GM15510 (cell line): ENCODE data around the gene TST.

Experiments used
- POLR2A ChIP-seq: IDR thresholded peaks from 3 replicates; pipeline ENCODE4 v1.6.1; 2011; ENCODE audit warnings: borderline replicate concordance; ENCODE audit not compliant: insufficient read length; ENCODE audit errors: extremely low read depth

The TST gene

DNA sequence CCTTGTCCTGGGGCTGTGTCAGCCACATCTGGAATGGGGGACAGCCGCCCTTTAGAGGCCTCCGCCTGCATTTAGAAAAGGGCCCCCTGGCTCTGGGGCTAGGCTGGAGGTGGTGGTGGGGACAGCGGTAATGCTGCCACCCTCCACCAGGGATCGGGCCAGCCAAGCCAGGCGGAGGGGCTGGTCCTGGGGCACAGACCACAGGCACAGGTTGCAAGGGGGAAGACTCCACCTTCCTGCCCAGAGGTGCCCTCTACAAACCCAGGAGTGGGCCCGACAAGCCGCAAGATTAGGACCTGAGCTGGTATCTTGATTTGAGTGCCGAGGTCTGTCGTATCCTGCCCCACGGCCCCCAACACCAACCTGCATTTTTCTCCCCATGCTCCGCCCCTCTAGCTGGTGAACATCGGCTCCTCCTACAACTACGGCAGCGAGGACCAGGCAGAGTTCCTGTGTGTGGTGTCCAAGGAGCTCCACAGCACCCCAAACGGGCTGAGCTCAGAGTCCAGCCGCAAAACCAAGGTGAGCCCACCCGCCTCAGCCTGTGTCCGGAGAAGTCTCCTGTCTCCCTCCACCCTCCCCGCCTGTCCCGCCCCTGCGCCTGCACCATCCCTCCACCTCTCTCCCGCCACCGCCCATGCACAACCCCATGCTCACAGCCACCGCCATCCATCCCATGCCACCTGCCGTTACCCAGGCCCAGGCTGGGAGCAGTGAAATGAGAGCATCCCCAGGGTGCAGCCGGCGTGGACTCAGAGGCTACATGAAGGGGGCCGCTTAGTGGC, 39.9 kb upstream of the TST start:
- no peak for TF ChIP-seq POLR2A

DNA sequence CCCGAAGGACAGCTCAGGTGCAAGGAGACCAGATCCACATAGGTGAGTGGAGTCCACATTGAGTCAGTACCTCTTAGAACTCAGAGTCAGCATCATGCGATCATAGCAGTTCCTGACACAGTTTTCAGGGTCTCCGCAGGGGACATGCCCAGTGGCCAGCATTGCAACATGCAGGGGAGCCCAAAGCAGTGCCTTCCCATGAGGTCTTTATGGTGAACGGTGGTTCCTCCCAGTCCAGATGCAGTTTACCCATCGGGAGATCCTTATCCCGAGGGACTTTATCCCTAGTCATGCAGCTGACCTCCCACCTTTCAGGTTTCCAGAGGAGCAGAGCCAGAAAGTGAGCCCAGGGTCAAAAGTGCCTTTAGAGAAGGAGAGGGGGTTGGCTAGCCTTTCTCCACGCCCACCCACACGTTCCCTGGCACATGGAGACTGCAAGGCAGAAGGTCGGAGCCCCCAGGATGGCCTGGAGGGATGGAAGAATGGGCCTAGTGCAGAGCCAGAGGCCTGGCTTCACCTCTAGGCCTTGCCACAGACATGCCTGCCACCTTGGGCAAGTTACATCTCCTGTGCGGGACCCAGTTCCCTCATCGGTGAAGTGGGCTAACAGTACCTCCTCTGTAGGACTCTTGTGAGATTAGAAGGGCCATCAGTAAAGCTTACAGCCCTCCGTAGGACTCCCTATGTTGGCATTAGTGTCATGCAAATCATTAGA, 38.7 kb upstream of the TST start:
- TF ChIP-seq POLR2A = no peak

DNA sequence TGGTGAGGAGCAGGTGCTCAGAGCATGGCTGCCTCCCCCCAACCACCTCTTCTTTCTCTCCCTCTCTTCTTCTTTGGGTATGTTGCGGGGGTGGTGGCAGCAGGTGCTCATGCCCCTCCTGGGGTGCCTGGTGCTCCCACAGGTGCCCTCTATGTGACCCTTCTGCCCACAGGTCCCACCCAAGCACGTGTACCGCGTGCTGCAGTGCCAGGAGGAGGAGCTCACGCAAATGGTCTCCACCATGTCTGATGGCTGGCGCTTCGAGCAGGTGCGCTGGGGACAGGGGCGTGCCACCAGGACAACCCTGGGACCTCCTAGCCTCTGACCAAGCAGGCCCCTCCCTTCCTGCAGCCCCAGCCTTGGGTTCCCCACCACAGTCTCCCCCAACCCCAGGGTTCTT, 38.0 kb upstream of the TST start:
- no peak for TF ChIP-seq POLR2A

DNA sequence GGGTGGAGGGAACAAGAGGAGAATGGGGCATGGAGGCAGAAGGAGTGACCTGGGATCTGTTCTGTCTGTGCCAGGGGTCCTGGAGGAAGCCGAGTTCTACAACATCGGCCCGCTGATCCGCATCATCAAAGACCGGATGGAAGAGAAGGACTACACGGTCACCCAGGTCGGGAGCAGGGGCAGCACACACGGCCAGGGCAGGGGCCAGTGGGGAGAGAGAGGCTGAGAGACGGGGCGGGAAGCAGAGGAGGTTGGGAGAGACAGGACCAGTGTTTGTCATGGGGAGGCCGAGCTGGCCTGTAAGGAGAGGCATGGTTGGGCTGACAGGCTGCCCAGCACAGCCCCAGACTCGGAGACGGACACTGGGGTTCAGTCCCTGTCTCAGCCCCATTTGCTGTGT, 37.0 kb upstream of the TST start:
- no peak for TF ChIP-seq POLR2A

DNA sequence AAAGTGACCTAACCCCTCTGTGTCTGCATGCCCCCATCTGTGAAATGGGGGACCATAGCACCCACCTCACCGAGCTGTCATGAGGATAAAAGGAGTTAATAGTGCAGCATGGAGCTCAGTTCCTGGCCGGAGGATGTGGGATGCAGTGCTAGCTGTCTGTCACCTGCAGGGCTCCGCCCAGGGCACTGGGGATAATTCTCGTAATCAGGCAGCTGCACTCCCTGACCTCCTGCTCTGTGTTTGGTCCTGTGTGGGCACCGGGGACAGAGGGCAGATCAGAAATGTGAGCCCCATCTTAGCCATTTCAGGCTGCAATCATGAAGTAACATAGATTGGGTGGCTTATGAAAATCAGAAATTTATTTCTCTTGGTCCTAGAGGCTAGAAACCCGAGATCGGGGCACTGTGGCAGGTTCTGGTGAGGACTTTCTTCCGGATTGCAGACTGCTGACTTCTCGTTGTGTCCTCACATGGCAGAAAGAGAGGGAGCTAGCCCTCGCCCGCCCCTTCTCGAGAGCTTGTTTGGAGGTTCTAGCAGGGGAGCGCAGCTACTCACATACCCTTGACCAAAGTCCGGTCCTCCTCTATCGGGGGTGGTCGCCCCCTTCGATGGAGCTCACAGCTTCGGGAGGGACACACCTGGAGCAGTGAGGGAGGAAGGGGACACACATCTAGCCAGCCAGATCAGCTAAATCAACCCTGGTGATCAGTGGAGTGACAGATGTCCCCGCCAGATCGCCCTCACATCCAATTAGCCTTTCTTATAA, 35.5 kb upstream of the TST start:
- TF ChIP-seq POLR2A = no peak

DNA sequence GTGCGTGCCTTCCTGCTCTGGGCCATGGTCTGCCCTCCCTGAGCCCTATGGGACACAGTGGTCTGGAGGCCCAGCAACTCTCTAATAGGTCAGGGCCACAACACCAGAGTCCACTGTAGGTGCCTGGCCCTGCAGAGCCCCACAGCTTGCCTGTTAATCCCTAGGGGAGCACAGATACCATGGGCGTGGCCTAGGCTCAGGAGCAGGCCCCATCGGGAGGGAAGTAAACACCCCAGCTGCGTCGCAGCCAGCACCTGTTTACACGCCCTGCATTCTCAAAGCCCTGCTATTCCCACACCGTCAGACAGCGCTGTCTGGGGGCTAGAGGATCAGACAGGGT, 34.8 kb upstream of the TST start:
- TF ChIP-seq POLR2A = no peak

DNA sequence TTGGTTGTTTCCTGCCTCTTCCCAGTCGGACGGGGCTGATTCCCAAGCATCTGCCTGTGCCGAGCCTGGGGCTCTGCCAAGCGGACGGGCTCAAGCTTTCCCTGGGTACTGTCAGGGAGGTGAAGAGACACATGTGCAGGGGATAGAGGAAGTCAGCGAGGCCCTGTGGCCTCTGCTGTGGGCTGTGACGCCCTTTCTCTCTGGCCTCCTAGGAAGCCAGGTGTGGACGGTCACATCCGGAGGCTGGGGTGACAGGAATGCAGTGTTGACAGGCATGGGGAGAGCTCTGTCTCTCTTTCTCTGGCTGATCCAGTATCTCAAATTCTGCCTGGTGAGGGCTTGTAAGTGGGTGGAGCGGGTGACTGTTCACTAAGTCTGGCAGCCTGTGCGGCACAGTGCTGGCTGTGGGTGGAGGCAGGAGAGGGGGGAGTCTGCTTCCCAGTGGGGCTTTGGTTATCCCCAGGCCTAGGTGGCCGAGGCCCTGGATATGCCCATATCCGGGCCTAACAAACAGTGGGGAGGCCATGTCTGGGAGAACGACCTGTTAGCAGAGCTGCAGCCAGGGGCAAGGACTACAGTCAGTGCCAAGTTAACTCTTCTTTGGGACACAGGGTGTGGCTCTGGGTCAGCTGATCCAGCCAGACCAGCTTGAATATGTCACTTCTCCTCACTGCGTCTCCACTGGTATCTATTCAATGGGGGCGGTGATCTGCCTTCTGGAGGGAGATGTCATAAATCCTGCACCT, 34.2 kb upstream of the TST start:
- no peak for TF ChIP-seq POLR2A

DNA sequence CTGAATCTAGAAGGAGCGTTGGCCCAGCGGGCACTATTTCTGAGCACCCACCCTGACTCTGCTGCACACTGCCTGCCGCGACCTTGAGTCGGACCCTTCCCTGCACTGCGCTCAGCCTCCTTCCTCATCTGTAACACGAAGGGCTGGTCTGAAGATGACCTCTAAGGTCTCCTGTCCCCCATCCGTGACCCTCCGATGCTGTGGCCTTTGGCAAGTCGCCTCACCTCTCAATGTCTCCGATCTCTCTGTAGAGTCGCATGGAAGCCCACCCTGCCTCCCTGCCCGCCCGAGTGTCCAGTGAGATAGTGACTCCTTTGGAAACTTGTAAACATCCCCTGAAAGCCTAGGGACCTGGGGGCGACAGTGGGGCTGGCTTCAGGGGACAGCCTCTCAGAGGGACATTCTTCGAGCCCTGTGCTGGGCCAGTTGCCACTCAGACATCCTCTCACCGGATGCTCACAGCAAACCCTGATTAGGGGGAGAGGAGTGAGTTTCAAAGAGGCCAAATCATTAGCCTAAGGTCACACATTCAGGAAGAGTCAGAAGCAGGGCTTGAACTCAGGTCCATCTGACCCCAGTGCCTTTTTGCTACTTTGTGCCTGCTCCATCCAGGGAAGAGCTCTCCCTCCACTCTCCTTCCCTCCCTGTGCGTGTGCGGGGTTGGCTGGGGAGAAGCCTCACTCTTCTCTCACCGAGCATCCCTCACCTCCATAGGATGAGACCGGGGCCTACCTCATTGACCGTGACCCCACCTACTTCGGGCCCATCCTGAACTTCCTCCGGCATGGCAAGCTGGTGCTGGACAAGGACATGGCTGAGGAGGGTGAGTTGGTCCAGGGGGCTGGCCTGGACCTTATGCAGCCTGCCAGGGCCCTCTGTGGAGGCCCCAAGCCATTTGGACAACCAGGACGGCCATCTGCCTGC, 33.4 kb upstream of the TST start:
- TF ChIP-seq POLR2A = no peak

DNA sequence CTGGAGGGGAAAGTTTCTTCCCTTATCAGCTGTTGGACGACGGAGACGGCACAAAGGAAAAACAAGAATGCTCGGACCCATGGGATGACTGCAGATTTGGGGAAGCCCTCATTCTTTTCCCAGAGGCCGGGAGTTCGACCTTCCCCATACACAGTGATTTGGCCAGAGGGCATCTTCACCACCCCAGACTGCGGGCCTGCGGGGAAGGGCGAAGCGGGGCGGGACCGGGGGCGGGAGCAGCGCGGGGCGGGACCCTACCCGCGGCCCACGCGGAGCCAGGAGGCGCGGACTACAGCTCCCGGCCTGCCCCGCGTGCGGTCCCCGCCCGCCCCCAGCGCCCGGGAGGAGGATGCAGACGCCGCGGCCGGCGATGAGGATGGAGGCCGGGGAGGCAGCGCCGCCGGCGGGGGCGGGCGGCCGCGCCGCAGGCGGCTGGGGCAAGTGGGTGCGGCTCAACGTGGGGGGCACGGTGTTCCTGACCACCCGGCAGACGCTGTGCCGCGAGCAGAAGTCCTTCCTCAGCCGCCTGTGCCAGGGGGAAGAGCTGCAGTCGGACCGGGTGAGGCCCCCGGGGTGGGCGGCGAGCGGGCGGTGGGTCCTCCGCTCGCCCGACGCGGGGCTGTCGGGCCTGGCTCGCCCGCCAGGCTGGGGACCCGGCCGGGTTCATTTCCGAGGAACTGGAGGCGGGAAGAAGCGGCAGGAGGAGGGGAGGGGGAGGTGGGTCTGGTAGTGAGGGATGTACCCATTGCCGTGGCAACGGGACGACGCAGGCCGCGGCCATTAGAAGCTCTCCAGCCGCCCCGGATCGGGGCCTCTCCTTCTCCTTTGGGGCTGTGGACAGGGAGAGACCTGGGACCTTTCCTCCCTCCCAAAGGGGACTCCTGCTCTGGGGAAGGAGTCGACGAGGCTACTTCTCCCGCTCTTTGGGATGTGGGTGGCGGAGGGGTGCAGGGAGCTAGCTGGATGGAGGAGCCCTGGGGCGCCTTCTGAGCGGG, 32.4 kb upstream of the TST start, which contains the start of gene KCTD17:
Gene KCTD17 (plus strand): TSS at position 352 of the 995 bp plus-strand sequence. CDS start 19 bp downstream, at position 371.
- TF ChIP-seq POLR2A = peak; percentile 51

DNA sequence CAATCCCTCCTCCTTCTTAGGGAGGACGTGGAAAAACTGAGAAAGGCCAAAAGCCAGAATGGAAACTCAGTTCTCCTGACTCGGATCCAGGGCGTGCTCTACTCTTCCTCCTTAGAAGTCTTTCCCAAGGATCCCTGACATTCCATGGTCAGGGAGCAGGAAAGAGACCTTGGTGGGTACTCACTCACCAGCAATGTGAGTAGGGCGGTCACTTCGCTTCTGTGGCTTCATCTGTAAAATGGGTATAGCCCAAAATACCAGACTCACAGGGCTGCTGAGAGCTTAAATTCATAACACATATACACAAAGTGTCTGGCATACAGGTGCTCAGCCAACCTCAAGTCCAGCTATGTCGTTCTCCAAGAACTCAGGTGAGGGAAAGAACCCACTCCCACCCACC, 31.7 kb upstream of the TST start:
- TF ChIP-seq POLR2A = no peak

DNA sequence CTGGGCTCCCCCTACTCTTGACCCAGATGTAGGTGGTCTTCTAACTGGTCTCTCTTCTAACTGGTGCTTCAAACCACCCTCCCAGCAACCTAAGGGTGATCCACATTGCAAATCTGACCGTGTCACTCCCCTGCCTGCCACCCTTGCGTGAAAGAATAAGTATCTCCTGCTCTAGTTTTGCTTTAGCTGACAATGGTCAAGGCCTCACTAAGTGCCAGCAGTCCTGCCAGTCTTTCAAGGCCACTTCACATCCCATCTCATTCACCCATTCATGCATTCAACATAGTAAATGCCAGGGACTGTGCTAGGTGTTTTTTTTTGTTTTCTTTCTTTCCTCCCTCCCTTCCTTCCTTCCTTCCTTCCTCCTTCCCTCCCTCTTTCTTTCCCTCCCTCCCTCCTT, 30.0 kb upstream of the TST start:
- TF ChIP-seq POLR2A = no peak

DNA sequence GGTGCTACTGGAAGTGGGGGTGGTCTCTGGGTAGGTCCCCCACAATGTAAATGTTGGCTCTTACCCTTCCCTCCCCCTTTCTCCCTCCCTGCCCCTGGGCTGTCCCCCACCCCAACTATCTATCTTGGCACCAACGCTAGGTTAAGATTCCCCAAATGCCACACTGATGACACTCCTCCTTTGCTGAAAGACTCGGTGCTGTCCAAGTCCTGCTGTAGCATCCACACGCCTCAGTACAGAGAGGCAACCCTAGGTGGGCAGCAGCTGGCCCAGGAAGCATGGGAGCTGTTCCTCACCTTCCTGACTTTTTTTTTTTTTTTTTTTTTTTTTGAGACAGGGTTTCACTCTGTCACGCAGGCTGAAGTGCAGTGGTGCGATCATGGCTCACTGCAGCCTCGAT, 28.9 kb upstream of the TST start:
- no peak for TF ChIP-seq POLR2A

DNA sequence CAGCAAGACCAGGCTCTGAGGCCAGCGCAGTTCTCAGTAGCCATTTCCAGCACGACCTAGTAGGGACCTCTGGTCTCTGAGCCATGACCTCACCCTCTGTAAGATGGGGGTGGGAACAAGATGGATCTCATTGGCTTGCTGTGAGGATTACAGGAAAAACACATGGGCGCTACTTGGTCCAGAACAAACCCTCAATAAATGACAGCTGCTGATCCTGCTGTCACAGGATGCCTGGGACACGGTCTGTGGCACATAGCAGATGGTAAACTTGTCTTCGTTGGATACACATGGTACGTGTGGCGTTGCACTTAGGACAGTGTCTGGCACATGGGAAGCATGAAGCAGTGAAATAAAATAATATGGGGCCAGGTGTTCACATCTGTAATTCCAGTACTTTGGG, 27.8 kb upstream of the TST start:
- TF ChIP-seq POLR2A = no peak
